WI38 (cell line): ENCODE data around the gene DNM1.

Experiments
- H3K4me3 ChIP-seq: 2 replicates; pipeline ENCODE4 v1.5.1; 2011; ENCODE audit warnings: low read depth, mild to moderate bottlenecking, control low read depth, low read length
- TF ChIP-seq, protein P1 (sequence below): IDR thresholded peaks from 2 replicates; pipeline ENCODE4 v1.5.1; 2012; ENCODE audit warnings: low read depth, mild to moderate bottlenecking, control low read depth, low read length

Gene DNM1

GRCh38 chr9:128249908-128250838 lies 47.0 kb downstream of the DNM1 start:
- H3K4me3 ChIP-seq: no peak overlapping the region
- TF ChIP-seq, protein P1, sequence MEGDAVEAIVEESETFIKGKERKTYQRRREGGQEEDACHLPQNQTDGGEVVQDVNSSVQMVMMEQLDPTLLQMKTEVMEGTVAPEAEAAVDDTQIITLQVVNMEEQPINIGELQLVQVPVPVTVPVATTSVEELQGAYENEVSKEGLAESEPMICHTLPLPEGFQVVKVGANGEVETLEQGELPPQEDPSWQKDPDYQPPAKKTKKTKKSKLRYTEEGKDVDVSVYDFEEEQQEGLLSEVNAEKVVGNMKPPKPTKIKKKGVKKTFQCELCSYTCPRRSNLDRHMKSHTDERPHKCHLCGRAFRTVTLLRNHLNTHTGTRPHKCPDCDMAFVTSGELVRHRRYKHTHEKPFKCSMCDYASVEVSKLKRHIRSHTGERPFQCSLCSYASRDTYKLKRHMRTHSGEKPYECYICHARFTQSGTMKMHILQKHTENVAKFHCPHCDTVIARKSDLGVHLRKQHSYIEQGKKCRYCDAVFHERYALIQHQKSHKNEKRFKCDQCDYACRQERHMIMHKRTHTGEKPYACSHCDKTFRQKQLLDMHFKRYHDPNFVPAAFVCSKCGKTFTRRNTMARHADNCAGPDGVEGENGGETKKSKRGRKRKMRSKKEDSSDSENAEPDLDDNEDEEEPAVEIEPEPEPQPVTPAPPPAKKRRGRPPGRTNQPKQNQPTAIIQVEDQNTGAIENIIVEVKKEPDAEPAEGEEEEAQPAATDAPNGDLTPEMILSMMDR: no peak

DNA sequence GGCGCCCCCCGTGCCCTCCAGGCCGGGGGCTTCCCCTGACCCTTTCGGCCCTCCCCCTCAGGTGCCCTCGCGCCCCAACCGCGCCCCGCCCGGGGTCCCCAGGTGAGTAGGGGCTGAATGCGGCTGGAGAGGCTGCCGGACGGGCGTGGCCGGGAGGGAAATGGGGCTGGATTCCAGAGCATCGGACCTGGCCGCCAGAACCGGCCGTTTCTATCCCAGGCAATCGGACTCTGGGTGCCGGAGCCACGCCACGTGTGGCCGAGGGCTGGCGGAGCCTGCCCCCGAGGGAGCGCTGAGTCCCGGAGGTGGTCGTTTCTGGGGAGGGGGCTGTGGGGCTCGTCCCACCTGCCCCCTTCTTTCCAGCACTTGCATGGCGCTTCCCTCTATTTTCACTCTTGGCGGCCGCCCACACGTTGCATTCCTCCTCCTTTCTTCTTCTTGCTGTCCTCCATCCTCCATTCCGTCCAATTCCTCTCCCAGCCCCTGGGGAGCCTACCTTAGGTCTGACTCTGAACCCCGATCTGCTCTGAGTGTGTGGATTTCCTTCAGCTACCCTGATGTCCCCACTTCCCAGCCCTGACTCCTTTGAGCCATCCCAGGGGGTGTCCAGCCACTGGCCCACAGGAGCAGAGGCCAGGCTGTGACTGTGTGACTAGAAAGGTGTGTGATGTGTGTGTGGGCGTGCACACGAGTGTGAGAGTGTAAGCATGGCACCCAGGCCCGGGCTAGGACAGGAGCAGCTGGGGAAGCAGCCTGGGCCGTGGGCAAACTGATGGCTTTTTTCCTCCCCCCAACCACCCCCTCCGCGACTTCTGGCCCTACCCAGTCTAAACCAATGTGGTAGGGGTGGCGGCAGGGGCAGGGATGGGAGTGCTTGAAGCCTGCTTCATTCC lies 47.9 kb downstream of the DNM1 start:
- TF ChIP-seq, protein P1: no peak
- H3K4me3 ChIP-seq: no peak overlapping the region

DNA sequence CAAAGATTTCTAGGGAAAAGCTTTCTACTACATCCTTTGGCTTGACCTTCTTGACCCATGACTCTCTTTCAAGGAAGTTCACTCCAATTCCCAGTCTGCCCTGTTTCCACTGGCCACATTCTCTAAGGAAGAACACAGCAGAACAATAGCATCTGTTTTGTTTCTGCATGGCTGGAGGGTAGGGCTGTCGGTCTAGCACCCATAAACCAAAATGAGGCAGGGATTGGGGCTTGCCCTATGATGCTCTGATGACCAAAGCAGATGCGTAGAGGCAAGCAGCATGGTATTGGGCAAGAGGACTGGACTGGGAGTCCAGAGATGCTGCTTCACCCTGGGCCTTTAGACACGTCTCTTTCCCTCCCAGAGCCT lies 48.5 kb downstream of the DNM1 start:
- TF ChIP-seq, protein P1: no peak

GRCh38 chr9:128252317-128253139 lies 49.3 kb downstream of the DNM1 start:
- H3K4me3 ChIP-seq: no peak overlapping the region
- TF ChIP-seq, protein P1: no peak

More for the DNA sequence above, 48.5 kb downstream of the DNM1 start:
- no peak overlapping the region for H3K4me3 ChIP-seq

DNA sequence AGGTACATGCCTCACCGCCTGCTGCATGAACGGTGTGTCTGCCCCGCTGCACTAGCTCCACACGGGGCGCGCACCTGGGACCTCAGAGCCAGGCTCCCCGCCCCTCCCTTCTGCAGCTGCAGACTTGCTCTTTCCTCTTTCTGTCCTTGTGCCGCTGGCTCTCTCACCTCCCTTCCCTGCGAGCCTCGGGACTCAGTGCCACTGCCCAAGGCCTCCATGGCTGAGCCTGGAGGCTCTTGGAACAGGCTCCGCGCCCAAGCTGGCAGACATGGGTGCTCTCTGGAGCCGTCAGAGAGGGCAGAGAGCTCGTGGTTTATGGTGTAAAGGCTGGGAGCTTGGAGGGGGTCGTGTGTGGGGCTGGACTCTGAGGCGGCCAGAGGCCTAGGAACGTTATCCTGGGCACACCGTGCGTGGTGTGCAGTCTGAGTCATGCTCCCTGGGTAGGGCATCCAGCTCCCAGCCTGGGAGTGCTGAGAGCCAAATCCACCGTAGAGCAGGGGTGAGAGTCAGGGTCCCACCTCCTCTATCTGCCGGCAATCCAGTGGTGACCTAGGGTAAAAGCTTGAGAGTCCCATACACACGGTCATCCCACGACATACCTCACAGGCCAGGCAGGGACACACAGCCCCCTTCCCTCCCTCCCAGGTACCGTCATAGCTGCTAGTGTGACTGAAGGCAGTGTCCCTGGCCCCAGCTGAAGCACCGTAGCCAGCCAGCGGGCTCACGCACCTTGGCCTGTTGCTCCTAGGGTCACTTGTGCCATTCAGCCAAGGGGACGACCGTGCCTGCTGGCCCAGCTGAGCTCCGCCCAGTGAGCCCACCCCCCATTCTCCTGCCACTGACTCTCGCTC lies 50.2 kb downstream of the DNM1 start:
- H3K4me3 ChIP-seq: no peak overlapping the region
- TF ChIP-seq, protein P1: no peak

DNA sequence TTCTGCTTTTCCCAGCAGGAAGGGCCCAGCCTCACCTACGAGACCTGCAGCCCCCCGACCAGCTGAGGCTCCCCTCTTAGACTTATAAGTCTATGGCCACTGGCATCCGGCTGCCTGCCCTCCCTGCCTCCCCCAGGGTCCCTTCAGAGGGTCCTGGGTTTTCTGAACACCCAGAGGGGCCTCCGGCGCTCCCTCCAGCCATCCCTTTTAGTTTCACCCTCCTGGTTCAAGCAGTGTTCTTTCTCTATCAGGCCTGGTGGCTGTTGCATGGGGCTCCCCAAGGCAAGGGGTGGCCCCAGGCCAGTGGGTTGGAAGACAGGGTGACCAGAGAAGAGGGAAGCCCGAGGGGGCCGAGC lies 50.8 kb downstream of the DNM1 start:
- TF ChIP-seq, protein P1: no peak
- no peak overlapping the region for H3K4me3 ChIP-seq
